Neuronal stem cell (in vitro differentiated cells): Measurements from ENCODE around the gene CLSTN3.
"Not testable (repeated sequence)": the region's sequence is repeated elsewhere in the genome, so short reads cannot be mapped to it uniquely, and the experiment has no call there.

Experiments used
- DNase-seq: peaks from one replicate; pipeline ENCODE4 v3.0.0-alpha.2; 2013; ENCODE audit warnings: low spot score
- H2AFZ ChIP-seq: one replicate; pipeline ENCODE4 v1.6.1; 2013; ENCODE audit warnings: mild to moderate bottlenecking, low read length, inconsistent platforms
- H2AK5ac ChIP-seq: 2 replicates; pipeline ENCODE4 v1.6.1; 2013; ENCODE audit warnings: low read depth, mild to moderate bottlenecking, inconsistent platforms, low read length, moderate library complexity, mixed read lengths
- H2BK120ac ChIP-seq: 2 replicates; pipeline ENCODE4 v1.6.1; 2013; ENCODE audit warnings: low read depth, mild to moderate bottlenecking, inconsistent platforms, low read length, moderate library complexity, mixed read lengths
- H2BK12ac ChIP-seq: one replicate; pipeline ENCODE4 v1.6.1; 2013; ENCODE audit warnings: low read length, inconsistent platforms
- H2BK15ac ChIP-seq: 2 replicates; pipeline ENCODE4 v1.6.1; 2013; ENCODE audit warnings: mild to moderate bottlenecking, low read length, inconsistent platforms, mixed read lengths
- H2BK5ac ChIP-seq: one replicate; pipeline ENCODE4 v1.6.1; 2013; ENCODE audit warnings: inconsistent platforms, mild to moderate bottlenecking, low read length, moderate library complexity
- H3K14ac ChIP-seq: one replicate; pipeline ENCODE4 v1.6.1; 2013; ENCODE audit warnings: low read length, inconsistent platforms
- H3K18ac ChIP-seq: 2 replicates; pipeline ENCODE4 v1.6.1; 2013; ENCODE audit warnings: low read length, inconsistent platforms
- H3K23ac ChIP-seq: 2 replicates; pipeline ENCODE4 v1.6.1; 2013; ENCODE audit warnings: low read depth, mild to moderate bottlenecking, mixed read lengths, low read length, inconsistent platforms; ENCODE audit not compliant: poor library complexity
- H3K27ac ChIP-seq: replicated peaks from 3 replicates; pipeline ENCODE4 v1.5.1; 2013; ENCODE audit warnings: low read length, inconsistent platforms
- H3K27me3 ChIP-seq, 3 experiments: 2 replicates each; pipeline ENCODE4 v1.6.1; 2013; ENCODE audit warnings: low read length in 3 of 3, mild to moderate bottlenecking in 2 of 3, inconsistent platforms in 1 of 3, low read depth in 1 of 3, mixed read lengths in 1 of 3, moderate library complexity in 1 of 3; ENCODE audit not compliant: control insufficient read depth in 3 of 3, insufficient read depth in 3 of 3
- H3K36me3 ChIP-seq, 2 donors: replicated peaks in 1 of 2; 2 replicates each; pipeline ENCODE4 v1.6.1; 2013; ENCODE audit warnings: low read length in 2 of 2; ENCODE audit not compliant: control insufficient read depth in 2 of 2, insufficient read depth in 2 of 2
- H3K4ac ChIP-seq: 2 replicates; pipeline ENCODE4 v1.6.1; 2013; ENCODE audit warnings: inconsistent platforms, mild to moderate bottlenecking, low read length, moderate library complexity
- H3K4me1 ChIP-seq, 2 donors: 1 replicate in 1 of 2; 2 replicates in 1 of 2; pipeline ENCODE4 v1.6.1; 2013; ENCODE audit warnings: low read length in 2 of 2, low read depth in 1 of 2; ENCODE audit not compliant: control insufficient read depth in 2 of 2, insufficient read depth in 1 of 2
- H3K4me2 ChIP-seq: one replicate; pipeline ENCODE4 v1.6.1; 2013; ENCODE audit warnings: mild to moderate bottlenecking, low read length, inconsistent platforms; ENCODE audit not compliant: insufficient read depth, poor library complexity, severe bottlenecking
- H3K4me3 ChIP-seq, 2 donors: 2 replicates each; pipeline ENCODE4 v1.5.1; 2013; ENCODE audit warnings: low read length in 2 of 2, mild to moderate bottlenecking in 2 of 2, inconsistent platforms in 1 of 2, moderate library complexity in 1 of 2
- H3K79me1 ChIP-seq: one replicate; pipeline ENCODE4 v1.6.1; 2013; ENCODE audit warnings: low read depth, mild to moderate bottlenecking, inconsistent platforms, low read length, moderate library complexity
- H3K9ac ChIP-seq: one replicate; pipeline ENCODE4 v1.6.1; 2013; ENCODE audit warnings: mild to moderate bottlenecking, low read depth, low read length, inconsistent platforms; ENCODE audit not compliant: poor library complexity
- H3K9me3 ChIP-seq, 2 donors: replicated peaks in 1 of 2; 2 replicates each; pipeline versions ENCODE3 to v1.6.1; 2013; ENCODE audit warnings: low read length in 2 of 2, mild to moderate bottlenecking in 2 of 2, inconsistent platforms in 1 of 2, low read depth in 1 of 2, mixed read lengths in 1 of 2, moderate library complexity in 1 of 2; ENCODE audit not compliant: control insufficient read depth in 2 of 2, insufficient read depth in 1 of 2
- H4K8ac ChIP-seq: one replicate; pipeline ENCODE4 v1.6.1; 2013; ENCODE audit warnings: low read depth, mild to moderate bottlenecking, inconsistent platforms, low read length, moderate library complexity
- H4K91ac ChIP-seq: one replicate; pipeline ENCODE4 v1.6.1; 2013; ENCODE audit warnings: low read length, low read depth, mild to moderate bottlenecking, inconsistent platforms; ENCODE audit not compliant: poor library complexity
- WGBS, 2 donors: extraction: QIAGEN DNeasy Blood & Tissue Kit; methylation state at CpG; one replicate each; pipeline ENCODE4 v1.1.7; 2013; ENCODE audit warnings: missing lambda C conversion rate in 2 of 2, mixed read lengths in 1 of 2; ENCODE audit not compliant: insufficient read length in 2 of 2, insufficient replicate concordance in 1 of 2; ENCODE audit errors: extremely low coverage in 2 of 2; 5-methylcytosine and 5-hydroxymethylcytosine counted together

CLSTN3 gene

GRCh38 chr12:7176595-7176994, 46.4 kb downstream of the CLSTN3 start:
- Histone ChIP-seq H2BK15ac (no peak overlapping the region), H3K4ac (no peak overlapping the region), H2AK5ac (no peak overlapping the region), H2BK5ac (no peak overlapping the region), H3K4me2 (no peak overlapping the region), H2BK12ac (no peak overlapping the region), H3K4me1 (no peaks in the 10 kb centered on the region), H3K27me3 (no peaks in the 10 kb centered on the region), H3K23ac (no peak overlapping the region), H3K14ac (no peak overlapping the region), H2AFZ (no peak overlapping the region), H3K79me1 (no peaks in the 10 kb centered on the region), H3K27ac (no peak overlapping the region), H4K91ac (no peak overlapping the region), H3K9me3 (peaks cover 5 to 9% of the 10 kb centered on the region in 2 donors), H3K18ac (no peak overlapping the region), H3K4me3 (no peak overlapping the region), H4K8ac (no peak overlapping the region), H3K36me3 (no peaks in the 10 kb centered on the region), H3K9ac (no peak overlapping the region), H2BK120ac (no peak overlapping the region)
- DNase-seq = no peak
- no CpG with 5 or more reads among the region's 2 CpGs for WGBS, 2 donors

GRCh38 chr12:7178481-7178880, 48.3 kb downstream of the CLSTN3 start:
- DNase-seq = no peak
- H3K27ac ChIP-seq = no peak overlapping the region
- H4K8ac ChIP-seq = no peak overlapping the region
- no peak overlapping the region for H3K4me3 ChIP-seq
- no peak overlapping the region for H3K4me2 ChIP-seq
- no peak overlapping the region for H2AFZ ChIP-seq
- H4K91ac ChIP-seq = no peak overlapping the region
- H3K79me1 ChIP-seq = no peaks in the 10 kb centered on the region
- H3K36me3 ChIP-seq = no peaks in the 10 kb centered on the region
- H3K27me3 ChIP-seq = peaks cover 0 to 8% (median 0%) of the 10 kb centered on the region in 3 experiments
- H3K23ac ChIP-seq = no peak overlapping the region
- no peak overlapping the region for H3K4ac ChIP-seq
- WGBS, 2 donors = no CpG with 5 or more reads among the region's 2 CpGs
- no peak overlapping the region for H2BK12ac ChIP-seq
- no peak overlapping the region for H2BK15ac ChIP-seq
- no peak overlapping the region for H3K14ac ChIP-seq
- no peak overlapping the region for H2BK5ac ChIP-seq
- H2AK5ac ChIP-seq = no peak overlapping the region
- H3K9me3 ChIP-seq = peaks cover 0 to 2% of the 10 kb centered on the region in 2 donors
- H3K9ac ChIP-seq = no peak overlapping the region
- no peaks in the 10 kb centered on the region for H3K4me1 ChIP-seq
- no peak overlapping the region for H2BK120ac ChIP-seq
- no peak overlapping the region for H3K18ac ChIP-seq

GRCh38 chr12:7180685-7181084, 50.5 kb downstream of the CLSTN3 start:
- Histone ChIP-seq H3K27me3 (peaks cover 0 to 14% (median 0%) of the 10 kb centered on the region in 3 experiments), H2BK12ac (no peak overlapping the region), H3K79me1 (no peaks in the 10 kb centered on the region), H2BK5ac (no peak overlapping the region), H3K14ac (no peak overlapping the region), H3K27ac (no peak overlapping the region), H3K9ac (no peak overlapping the region), H3K4me3 (no peak overlapping the region), H3K9me3 (no peaks in the 10 kb centered on the region), H3K4me2 (no peak overlapping the region), H3K4ac (no peak overlapping the region), H3K36me3 (no peaks in the 10 kb centered on the region), H3K18ac (no peak overlapping the region), H4K8ac (no peak overlapping the region), H3K23ac (no peak overlapping the region), H2BK120ac (no peak overlapping the region), H3K4me1 (no peaks in the 10 kb centered on the region), H2AK5ac (no peak overlapping the region), H4K91ac (no peak overlapping the region), H2AFZ (no peak overlapping the region), H2BK15ac (no peak overlapping the region)
- DNase-seq = no peak
- no CpG with 5 or more reads among the region's 1 CpG for WGBS, 2 donors

GRCh38 chr12:7186058-7186457, 55.9 kb downstream of the CLSTN3 start:
- H3K18ac ChIP-seq, H3K9me3 ChIP-seq, H3K79me1 ChIP-seq, H2AK5ac ChIP-seq, H2BK120ac ChIP-seq, DNase-seq, H3K23ac ChIP-seq, H3K9ac ChIP-seq, H3K4me2 ChIP-seq, H2BK15ac ChIP-seq, H3K14ac ChIP-seq, H3K4me3 ChIP-seq, H4K8ac ChIP-seq, H3K4ac ChIP-seq, H3K36me3 ChIP-seq, H2BK12ac ChIP-seq, H2AFZ ChIP-seq, H2BK5ac ChIP-seq, H3K27ac ChIP-seq, H4K91ac ChIP-seq, H3K4me1 ChIP-seq: not testable (repeated sequence)
- H3K27me3 ChIP-seq = peaks cover 0 to 14% (median 0%) of the 10 kb centered on the region in 3 experiments
- WGBS, 2 donors = no CpG with 5 or more reads among the region's 2 CpGs
